T-cell (primary cell): Measurements from ENCODE around the gene ETV6. TPM values are rescaled to one million over a fixed set of nuclear protein-coding genes. Genes with fewer than 3 reads are reported as not detected.

ENCODE experiments used
- ATAC-seq, 4 experiments: fragments of 200-7000 bp in 3 of 4; fragments of 150-1000 bp in 1 of 4; cut with Tn5 transposase; replicated peaks in 1 of 4; 1 replicate in 3 of 4; 2 replicates in 1 of 4; pipeline ENCODE4 v1.10.0; 2021; ENCODE audit warnings: moderate library complexity in 3 of 4, mild to moderate bottlenecking in 2 of 4, moderate number of reproducible peaks in 1 of 4
- CTCF ChIA-PET, 2 donors: fragments of 300-600 bp; sonication (Branson Sonifier 250); formaldehyde crosslinking; loops; one replicate each; lab custom pipeline; 2022; ENCODE audit warnings: antibody characterized with exemption in 2 of 2; lab: Charles Lee
- POLR2A ChIA-PET, 2 donors: fragments of 300-600 bp; sonication (Branson Sonifier 250); formaldehyde crosslinking; loops; one replicate each; lab custom pipeline; 2022; ENCODE audit warnings: antibody characterized with exemption in 2 of 2; lab: Charles Lee
- DNase-seq, 35 experiments: peaks; one replicate each; pipeline versions ENCODE4 v3.0.0 to v3.0.0-alpha.2; 2013 to 2023
- H3K27ac ChIP-seq: one replicate; pipeline ENCODE4 v1.5.1; 2013; ENCODE audit warnings: low read length
- H3K27me3 ChIP-seq, 2 experiments: replicated peaks in 1 of 2; 1 replicate in 1 of 2; 2 replicates in 1 of 2; pipeline versions ENCODE4 v1.6.1 to v1.7.0; 2013; ENCODE audit warnings: low read length in 1 of 2, mixed read lengths in 1 of 2; ENCODE audit not compliant: control insufficient read depth in 2 of 2, insufficient read depth in 2 of 2; ENCODE audit errors: extremely low read depth in 1 of 2
- H3K36me3 ChIP-seq, 2 donors: 1 replicate in 1 of 2; 2 replicates in 1 of 2; pipeline versions ENCODE4 v1.6.1 to v1.7.0; 2013; ENCODE audit warnings: low read length in 1 of 2; ENCODE audit not compliant: control insufficient read depth in 2 of 2, insufficient read depth in 1 of 2; ENCODE audit errors: extremely low read depth in 1 of 2
- H3K4me1 ChIP-seq, 2 experiments: 1 replicate in 1 of 2; 2 replicates in 1 of 2; pipeline versions ENCODE4 v1.6.1 to v1.7.0; 2013; ENCODE audit warnings: low read length in 2 of 2, mixed read lengths in 1 of 2; ENCODE audit not compliant: insufficient read depth in 2 of 2, control insufficient read depth in 1 of 2; ENCODE audit errors: extremely low read depth in 1 of 2
- H3K4me3 ChIP-seq, 2 donors: 1 replicate in 1 of 2; 2 replicates in 1 of 2; pipeline versions ENCODE4 v1.5.1 to v1.7.0; 2013; ENCODE audit warnings: mild to moderate bottlenecking in 2 of 2, low read length in 1 of 2, moderate library complexity in 1 of 2; ENCODE audit not compliant: control insufficient read depth in 1 of 2; ENCODE audit errors: extremely low read depth in 1 of 2
- H3K9me3 ChIP-seq: 2 replicates; pipeline ENCODE4 v1.7.0; 2013
- H3K27ac Mint-ChIP-seq, 2 donors: one replicate each; pipeline ENCODE4 v1.8.0; 2020 to 2021; ENCODE audit warnings: mild to moderate bottlenecking in 2 of 2, mixed read lengths in 2 of 2
- H3K27me3 Mint-ChIP-seq, 2 donors: one replicate each; pipeline ENCODE4 v1.8.0; 2021 to 2022; ENCODE audit warnings: mixed read lengths in 2 of 2
- H3K36me3 Mint-ChIP-seq: one replicate; pipeline ENCODE4 v1.8.0; 2021; ENCODE audit warnings: mixed read lengths
- H3K4me1 Mint-ChIP-seq, 3 donors: one replicate each; pipeline ENCODE4 v1.8.0; 2020 to 2022; ENCODE audit warnings: mixed read lengths in 3 of 3, mild to moderate bottlenecking in 1 of 3
- H3K4me3 Mint-ChIP-seq, 3 donors: one replicate each; pipeline ENCODE4 v1.8.0; 2020 to 2022; ENCODE audit warnings: mild to moderate bottlenecking in 3 of 3, mixed read lengths in 3 of 3, moderate library complexity in 3 of 3
- H3K9me3 Mint-ChIP-seq, 3 donors: one replicate each; pipeline ENCODE4 v1.8.0; 2020 to 2022; ENCODE audit warnings: mixed read lengths in 3 of 3
- WGBS: methylation state at CpG from one replicate; pipeline ENCODE4 v1.1.5; 2013; ENCODE audit warnings: missing lambda C conversion rate; ENCODE audit not compliant: insufficient coverage; 5-methylcytosine and 5-hydroxymethylcytosine counted together
- total RNA-seq, 35 experiments: library from RNA in 6 of 35; stranded (reverse) in 6 of 35; fragments of 120-200 nt in 1 of 35; gene quantifications; one replicate each; pipeline versions ENCODE4 v1.2.1 to v1.2.4 and lab custom pipeline; 2013 to 2026

The ETV6 gene
- total RNA-seq, 5 donors from 2014 or later (not counting 1 experiment from before 2014, with no cell fraction given), result 24.8 to 36.3 (median 31.3) TPM

- DNase-seq, result no peak
- no peak overlapping the region for H3K27ac ChIP-seq
- Mint-ChIP-seq H3K9me3 (no peaks in the 10 kb centered on the region), H3K4me3 (no peak overlapping the region), H3K27ac (peak overlapping the region in 1 of 2 donors; percentile 23), H3K27me3 (no peaks in the 10 kb centered on the region), H3K36me3 (peaks cover 10% of the 10 kb centered on the region), H3K4me1 (peaks cover 82 to 87% (median 82%) of the 10 kb centered on the region in 3 donors)
- 92% methylated on average over 3 of the region's 4 CpGs for WGBS
- no peak overlapping the region for H3K4me3 ChIP-seq
- no peaks in the 10 kb centered on the region for H3K9me3 ChIP-seq
- H3K36me3 ChIP-seq, result peaks cover 0 to 4% of the 10 kb centered on the region in 2 donors
- no peak for ATAC-seq
- no peaks in the 10 kb centered on the region for H3K27me3 ChIP-seq
- ChIA-PET POLR2A (no interaction called here), CTCF (interaction anchor here in 1 of 2 donors (0.6 kb wide), 2 partner anchors 10 to 135 kb away, joined by 4 to 5 read pairs; no protein-coding TSS in a partner anchor)
- H3K4me1 ChIP-seq, result peaks cover 2 to 11% of the 10 kb centered on the region in 2 experiments
Measured at GRCh38 chr12:11674894-11675390, 25.5 kb downstream of the ETV6 start.

- no peaks in the 10 kb centered on the region for H3K9me3 Mint-ChIP-seq
- ATAC-seq (no peak), DNase-seq (no peak)
- H3K4me3 Mint-ChIP-seq, result no peak overlapping the region
- ChIA-PET CTCF (no interaction called here), POLR2A (no interaction called here)
- H3K4me3 ChIP-seq, result no peak overlapping the region
- H3K27me3 Mint-ChIP-seq, result no peaks in the 10 kb centered on the region
- H3K27ac ChIP-seq, result no peak overlapping the region
- H3K36me3 Mint-ChIP-seq, result peaks cover 10% of the 10 kb centered on the region
- 100% methylated on average over 2 of the region's 4 CpGs for WGBS
- H3K36me3 ChIP-seq, result peaks cover 0 to 4% of the 10 kb centered on the region in 2 donors
- peaks cover 2 to 11% of the 10 kb centered on the region in 2 experiments for H3K4me1 ChIP-seq
- H3K9me3 ChIP-seq, result no peaks in the 10 kb centered on the region
- no peak overlapping the region for H3K27ac Mint-ChIP-seq
- no peaks in the 10 kb centered on the region for H3K27me3 ChIP-seq
- H3K4me1 Mint-ChIP-seq, result peaks cover 77 to 81% (median 80%) of the 10 kb centered on the region in 3 donors
Measured at GRCh38 chr12:11676052-11676451, 26.6 kb downstream of the ETV6 start.

GRCh38 chr12:11677093-11677492, 27.6 kb downstream of the ETV6 start:
- ATAC-seq (no peak), DNase-seq (no peak)
- Histone ChIP-seq H3K9me3 (no peaks in the 10 kb centered on the region), H3K27me3 (no peaks in the 10 kb centered on the region), H3K4me1 (peaks cover 2 to 11% of the 10 kb centered on the region in 2 experiments), H3K36me3 (peaks cover 0 to 4% of the 10 kb centered on the region in 2 donors), H3K27ac (no peak overlapping the region), H3K4me3 (no peak overlapping the region)
- Mint-ChIP-seq H3K9me3 (no peaks in the 10 kb centered on the region), H3K4me3 (no peak overlapping the region), H3K27ac (no peak overlapping the region), H3K4me1 (peaks cover 71 to 76% (median 76%) of the 10 kb centered on the region in 3 donors), H3K36me3 (peaks cover 16% of the 10 kb centered on the region), H3K27me3 (no peaks in the 10 kb centered on the region)
- POLR2A ChIA-PET, result no interaction called here
- no CpG with 5 or more reads among the region's 4 CpGs for WGBS
- CTCF ChIA-PET, result no interaction called here

GRCh38 chr12:11677752-11678151, 28.3 kb downstream of the ETV6 start:
- ChIA-PET CTCF (no interaction called here), POLR2A (no interaction called here)
- H3K27ac Mint-ChIP-seq, result no peak overlapping the region
- Histone ChIP-seq H3K36me3 (peaks cover 0 to 4% of the 10 kb centered on the region in 2 donors), H3K27ac (no peak overlapping the region), H3K4me1 (peaks cover 2 to 11% of the 10 kb centered on the region in 2 experiments), H3K9me3 (no peaks in the 10 kb centered on the region), H3K4me3 (no peak overlapping the region), H3K27me3 (no peaks in the 10 kb centered on the region)
- 88% methylated on average over 6 of the region's 7 CpGs for WGBS
- peaks cover 21% of the 10 kb centered on the region for H3K36me3 Mint-ChIP-seq
- H3K27me3 Mint-ChIP-seq, result no peaks in the 10 kb centered on the region
- ATAC-seq, result no peak
- no peaks in the 10 kb centered on the region for H3K9me3 Mint-ChIP-seq
- H3K4me1 Mint-ChIP-seq, result peaks cover 71 to 77% (median 76%) of the 10 kb centered on the region in 3 donors
- DNase-seq, result no peak
- H3K4me3 Mint-ChIP-seq, result no peak overlapping the region

GRCh38 chr12:11678781-11679180, 29.3 kb downstream of the ETV6 start:
- DNase-seq (no peak), ATAC-seq (no peak)
- Mint-ChIP-seq H3K27ac (no peak overlapping the region), H3K36me3 (peaks cover 21% of the 10 kb centered on the region), H3K9me3 (no peaks in the 10 kb centered on the region), H3K4me3 (no peak overlapping the region), H3K4me1 (peaks cover 71 to 78% (median 71%) of the 10 kb centered on the region in 3 donors), H3K27me3 (no peaks in the 10 kb centered on the region)
- no peaks in the 10 kb centered on the region for H3K9me3 ChIP-seq
- peaks cover 2 to 11% of the 10 kb centered on the region in 2 experiments for H3K4me1 ChIP-seq
- ChIA-PET CTCF (no interaction called here), POLR2A (no interaction called here)
- peaks cover 0 to 4% of the 10 kb centered on the region in 2 donors for H3K36me3 ChIP-seq
- H3K27ac ChIP-seq, result no peak overlapping the region
- no peaks in the 10 kb centered on the region for H3K27me3 ChIP-seq
- no CpG with 5 or more reads among the region's 3 CpGs for WGBS
- H3K4me3 ChIP-seq, result no peak overlapping the region

- H3K9me3 ChIP-seq, result no peaks in the 10 kb centered on the region
- peaks cover 0 to 2% of the 10 kb centered on the region in 2 experiments for H3K4me1 ChIP-seq
- Mint-ChIP-seq H3K9me3 (no peaks in the 10 kb centered on the region), H3K4me3 (no peak overlapping the region), H3K27me3 (no peaks in the 10 kb centered on the region), H3K4me1 (peaks cover 63 to 71% (median 67%) of the 10 kb centered on the region in 3 donors), H3K36me3 (peaks cover 23% of the 10 kb centered on the region), H3K27ac (no peak overlapping the region)
- no peak overlapping the region for H3K27ac ChIP-seq
- no peaks in the 10 kb centered on the region for H3K27me3 ChIP-seq
- WGBS, result no CpG with 5 or more reads among the region's 2 CpGs
- CTCF ChIA-PET, result no interaction called here
- ATAC-seq (no peak), DNase-seq (no peak)
- peaks cover 0 to 4% of the 10 kb centered on the region in 2 donors for H3K36me3 ChIP-seq
- H3K4me3 ChIP-seq, result no peak overlapping the region
- POLR2A ChIA-PET, result no interaction called here
Measured at GRCh38 chr12:11681207-11681606, 31.7 kb downstream of the ETV6 start.
